ENCODE measurements around the gene IL4R. TPM values are rescaled to one million over a fixed set of nuclear protein-coding genes. Genes with fewer than 3 reads are reported as not detected.

IL4R gene
- total RNA-seq, 1 experiment from 2014 or later, result 17.5 TPM

GRCh38 chr16:27302126-27302525 is 11.6 kb upstream of the IL4R start:
- no peaks in the 10 kb centered on the region for H3K36me3 ChIP-seq (replicated peaks; ENCODE audit: control insufficient read depth, insufficient read depth, low read length)
- DNase-seq, result no peak

GRCh38 chr16:27303256-27304100 is 10.3 kb upstream of the IL4R start:
- DNase-seq, result no peak
- Histone ChIP-seq H3K27me3 (ENCODE audit: control insufficient read depth, insufficient read depth, low read length) (no peaks in the 10 kb centered on the region), H3K4me3 (ENCODE audit: insufficient read depth, low read depth, low read length) (no peak overlapping the region), H3K36me3 (replicated peaks; ENCODE audit: control insufficient read depth, insufficient read depth, low read length) (no peaks in the 10 kb centered on the region)

More at GRCh38 chr16:27302126-27302525, 11.6 kb upstream of the IL4R start:
- Histone ChIP-seq H3K4me3 (ENCODE audit: insufficient read depth, low read depth, low read length) (no peak overlapping the region), H3K27me3 (ENCODE audit: control insufficient read depth, insufficient read depth, low read length) (no peaks in the 10 kb centered on the region)

- Histone ChIP-seq H3K27me3 (ENCODE audit: control insufficient read depth, insufficient read depth, low read length) (no peaks in the 10 kb centered on the region), H3K36me3 (replicated peaks; ENCODE audit: control insufficient read depth, insufficient read depth, low read length) (no peaks in the 10 kb centered on the region), H3K4me3 (ENCODE audit: insufficient read depth, low read depth, low read length) (no peak overlapping the region)
- no peak for DNase-seq
Observed at GRCh38 chr16:27304102-27304501, 9.7 kb upstream of the IL4R start.

- no peaks in the 10 kb centered on the region for H3K36me3 ChIP-seq (replicated peaks; ENCODE audit: control insufficient read depth, insufficient read depth, low read length)
- H3K27me3 ChIP-seq (ENCODE audit: control insufficient read depth, insufficient read depth, low read length), result no peaks in the 10 kb centered on the region
- DNase-seq, result no peak
- no peak overlapping the region for H3K4me3 ChIP-seq (ENCODE audit: insufficient read depth, low read depth, low read length)
Observed at GRCh38 chr16:27304881-27305745, 8.7 kb upstream of the IL4R start.

GRCh38 chr16:27305839-27306442 is 7.8 kb upstream of the IL4R start:
- no peaks in the 10 kb centered on the region for H3K36me3 ChIP-seq (replicated peaks; ENCODE audit: control insufficient read depth, insufficient read depth, low read length)
- H3K4me3 ChIP-seq (ENCODE audit: insufficient read depth, low read depth, low read length), result no peak overlapping the region
- no peaks in the 10 kb centered on the region for H3K27me3 ChIP-seq (ENCODE audit: control insufficient read depth, insufficient read depth, low read length)
- no peak for DNase-seq

- Histone ChIP-seq H3K27me3 (ENCODE audit: control insufficient read depth, insufficient read depth, low read length) (no peaks in the 10 kb centered on the region), H3K4me3 (ENCODE audit: insufficient read depth, low read depth, low read length) (no peak overlapping the region), H3K36me3 (replicated peaks; ENCODE audit: control insufficient read depth, insufficient read depth, low read length) (no peaks in the 10 kb centered on the region)
- DNase-seq, result no peak
Observed at GRCh38 chr16:27308792-27309191, 5.0 kb upstream of the IL4R start.

- Histone ChIP-seq H3K36me3 (replicated peaks; ENCODE audit: control insufficient read depth, insufficient read depth, low read length) (no peaks in the 10 kb centered on the region), H3K27me3 (ENCODE audit: control insufficient read depth, insufficient read depth, low read length) (no peaks in the 10 kb centered on the region), H3K4me3 (ENCODE audit: insufficient read depth, low read depth, low read length) (no peak overlapping the region)
- no peak for DNase-seq
Observed at GRCh38 chr16:27310576-27311447, 3.0 kb upstream of the IL4R start.

- Histone ChIP-seq H3K27me3 (ENCODE audit: control insufficient read depth, insufficient read depth, low read length) (no peaks in the 10 kb centered on the region), H3K36me3 (replicated peaks; ENCODE audit: control insufficient read depth, insufficient read depth, low read length) (no peaks in the 10 kb centered on the region), H3K4me3 (ENCODE audit: insufficient read depth, low read depth, low read length) (no peak overlapping the region)
- DNase-seq, result no peak
Observed at GRCh38 chr16:27311448-27311830, 2.3 kb upstream of the IL4R start.

- Histone ChIP-seq H3K36me3 (replicated peaks; ENCODE audit: control insufficient read depth, insufficient read depth, low read length) (no peaks in the 10 kb centered on the region), H3K27me3 (ENCODE audit: control insufficient read depth, insufficient read depth, low read length) (no peaks in the 10 kb centered on the region), H3K4me3 (ENCODE audit: insufficient read depth, low read depth, low read length) (no peak overlapping the region)
- no peak for DNase-seq
Observed at GRCh38 chr16:27311897-27312303, 1.9 kb upstream of the IL4R start.

GRCh38 chr16:27312580-27313421 is 973 bp upstream of the IL4R start:
- DNase-seq, result no peak
- Histone ChIP-seq H3K27me3 (ENCODE audit: control insufficient read depth, insufficient read depth, low read length) (no peaks in the 10 kb centered on the region), H3K4me3 (ENCODE audit: insufficient read depth, low read depth, low read length) (peak overlapping the region; percentile 88), H3K36me3 (replicated peaks; ENCODE audit: control insufficient read depth, insufficient read depth, low read length) (no peaks in the 10 kb centered on the region)

GRCh38 chr16:27314161-27314723 is 468 bp downstream of the IL4R start:
- H3K36me3 ChIP-seq (replicated peaks; ENCODE audit: control insufficient read depth, insufficient read depth, low read length), result no peaks in the 10 kb centered on the region
- H3K4me3 ChIP-seq (ENCODE audit: insufficient read depth, low read depth, low read length), result peak overlapping the region; percentile 88
- H3K27me3 ChIP-seq (ENCODE audit: control insufficient read depth, insufficient read depth, low read length), result no peaks in the 10 kb centered on the region
- no peak for DNase-seq

- DNase-seq, result no peak
- Histone ChIP-seq H3K36me3 (replicated peaks; ENCODE audit: control insufficient read depth, insufficient read depth, low read length) (no peaks in the 10 kb centered on the region), H3K4me3 (ENCODE audit: insufficient read depth, low read depth, low read length) (no peak overlapping the region), H3K27me3 (ENCODE audit: control insufficient read depth, insufficient read depth, low read length) (no peaks in the 10 kb centered on the region)
Observed at GRCh38 chr16:27314986-27315332, 1.2 kb downstream of the IL4R start.

GRCh38 chr16:27315333-27316037 is 1.7 kb downstream of the IL4R start:
- no peak overlapping the region for H3K4me3 ChIP-seq (ENCODE audit: insufficient read depth, low read depth, low read length)
- no peaks in the 10 kb centered on the region for H3K27me3 ChIP-seq (ENCODE audit: control insufficient read depth, insufficient read depth, low read length)
- H3K36me3 ChIP-seq (replicated peaks; ENCODE audit: control insufficient read depth, insufficient read depth, low read length), result no peaks in the 10 kb centered on the region
- peak; percentile 60 for DNase-seq

Data from H7 (cell line).